AG09309 (cell line): ENCODE measurements around the gene FBH1.
"Not testable (repeated sequence)": the region's sequence is repeated elsewhere in the genome, so short reads cannot be mapped to it uniquely, and the experiment has no call there.

Experiments
- DNase-seq: peaks from one replicate; pipeline ENCODE4 v3.0.0-alpha.2; 2010; ENCODE audit warnings: low read depth
- H3K4me3 ChIP-seq: 2 replicates; pipeline ENCODE4 v1.5.1; 2011; ENCODE audit warnings: mild to moderate bottlenecking, low read depth, low read length, moderate library complexity; ENCODE audit not compliant: control insufficient read depth
- CTCF ChIP-seq: IDR thresholded peaks from 2 replicates; pipeline ENCODE4 v1.5.1; 2011; ENCODE audit warnings: mild to moderate bottlenecking, low read depth, low read length, inconsistent platforms; ENCODE audit not compliant: insufficient read depth, control insufficient read depth; ENCODE audit errors: missing control alignments

The FBH1 gene

GRCh38 chr10:5956146-5956936 lies 66.3 kb downstream of the FBH1 start:
- no peak for DNase-seq
- TF ChIP-seq CTCF, result no peak
- H3K4me3 ChIP-seq, result no peak overlapping the region

GRCh38 chr10:5958077-5958476 lies 68.0 kb downstream of the FBH1 start:
- no peak overlapping the region for H3K4me3 ChIP-seq
- no peak for TF ChIP-seq CTCF
- DNase-seq, result no peak

- no peak overlapping the region for H3K4me3 ChIP-seq
- DNase-seq, result no peak
- no peak for TF ChIP-seq CTCF
These were observed 68.6 kb downstream of the FBH1 start for GRCh38 chr10:5958675-5959074.

- TF ChIP-seq CTCF, result no peak
- no peak overlapping the region for H3K4me3 ChIP-seq
- DNase-seq, result no peak
These were observed 69.1 kb downstream of the FBH1 start for GRCh38 chr10:5959142-5959541.

GRCh38 chr10:5959581-5960069 lies 69.6 kb downstream of the FBH1 start:
- TF ChIP-seq CTCF, result no peak
- no peak for DNase-seq
- H3K4me3 ChIP-seq, result no peak overlapping the region

- no peak for DNase-seq
- no peak for TF ChIP-seq CTCF
- H3K4me3 ChIP-seq, result no peak overlapping the region
These were observed 70.3 kb downstream of the FBH1 start for GRCh38 chr10:5960070-5960972.

- not testable (repeated sequence) for H3K4me3 ChIP-seq, DNase-seq
These were observed 70.9 kb downstream of the FBH1 start for GRCh38 chr10:5960973-5961275.
